ENCODE results near the gene TNFRSF14. TPM values are rescaled to one million over a fixed set of nuclear protein-coding genes. Genes with fewer than 3 reads are reported as not detected.

Gene TNFRSF14
- total and polyA plus RNA-seq, 2 of the 13 experiments (the other 11 are each of a cell fraction or from before 2014, with no cell fraction given), result 11.9 to 49.9 TPM

DNA sequence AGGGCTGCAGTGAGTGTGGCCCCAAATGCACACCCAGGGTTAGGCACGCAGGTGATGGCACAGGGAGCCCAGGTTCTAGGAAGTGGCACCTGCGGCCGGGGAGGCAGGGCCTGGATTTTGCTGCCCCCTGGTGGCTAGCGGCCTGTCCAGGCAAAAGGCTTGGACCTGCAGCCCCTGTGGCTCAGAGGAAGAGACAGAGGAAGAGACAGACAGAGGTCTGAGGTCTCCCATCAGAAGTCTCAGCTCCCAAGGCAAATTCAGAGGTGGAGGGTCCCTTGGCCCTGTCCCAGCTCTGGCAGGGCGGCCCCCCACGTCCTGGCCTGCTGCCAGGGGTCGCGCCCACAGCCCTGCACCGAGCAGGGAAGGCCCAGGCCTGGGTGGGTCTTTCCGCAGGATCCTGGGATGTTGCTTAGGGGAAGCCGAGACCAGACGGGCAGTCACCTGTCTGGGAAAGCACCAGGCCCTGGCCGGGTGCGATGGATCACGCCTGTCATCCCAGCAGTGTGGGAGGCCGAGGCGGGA, 8.0 kb upstream of the TNFRSF14 start (continued):
- TF ChIP-seq HNRNPK (IDR thresholded peaks at IDR 0.05; ENCODE audit: low read depth, low read length, poor library complexity, severe bottlenecking) (no peak), ZNF484 (CRISPR knock-in tag; IDR thresholded peaks at IDR 0.05; ENCODE audit: borderline replicate concordance, low read depth) (no peak), ESRRA (CRISPR knock-in tag; IDR thresholded peaks at IDR 0.05; ENCODE audit: low read depth) (peak; percentile 55; the same call in 1 of the 2 replicates), TBP (CRISPR knock-in tag; IDR thresholded peaks at IDR 0.05) (no peak), TAF15 (IDR thresholded peaks at IDR 0.05; ENCODE audit: low read depth, low read length, poor library complexity, severe bottlenecking) (no peak), ZFP36L2 (CRISPR knock-in tag; IDR thresholded peaks at IDR 0.05) (no peak), ZNF572 (CRISPR knock-in tag; IDR thresholded peaks at IDR 0.05) (0 out of 2 replicates have a peak, but pooled peaks have one; percentile 57), ZNF781 (CRISPR knock-in tag; IDR thresholded peaks at IDR 0.05; ENCODE audit: borderline replicate concordance, not compliant biosample characterization) (no peak), ZNF292 (CRISPR knock-in tag; IDR thresholded peaks at IDR 0.05; ENCODE audit: borderline replicate concordance, low read depth) (no peak; the same call in 1 of the 2 replicates), ZNF614 (CRISPR knock-in tag; IDR thresholded peaks at IDR 0.05; ENCODE audit: borderline replicate concordance) (no peak), TARDBP (CRISPR knock-in tag; IDR thresholded peaks at IDR 0.05) (peak; percentile 42; the same call in 1 of the 2 replicates), KAT8 (CRISPR knock-in tag; IDR thresholded peaks at IDR 0.05) (0 out of 2 replicates have a peak, but pooled peaks have one; percentile 20), HNRNPUL1 (IDR thresholded peaks at IDR 0.05; ENCODE audit: low read depth, low read length) (no peak), NFKB2 (CRISPR knock-in tag; IDR thresholded peaks at IDR 0.05; ENCODE audit: borderline replicate concordance) (peak; percentile 29; the same call in 1 of the 2 replicates), TCF7L2 (IDR thresholded peaks at IDR 0.05; ENCODE audit: low read depth, low read length) (no peak), NAIF1 (CRISPR knock-in tag; IDR thresholded peaks at IDR 0.05; ENCODE audit: borderline replicate concordance) (no peak), HNF4A (CRISPR knock-in tag; IDR thresholded peaks at IDR 0.05) (no peak), FOSL1 (CRISPR knock-in tag; IDR thresholded peaks at IDR 0.05; ENCODE audit: borderline replicate concordance) (no peak), MXI1 (IDR thresholded peaks at IDR 0.05; ENCODE audit: borderline replicate concordance, low read depth, low read length) (peak; percentile 66; the same call in 1 of the 3 replicates)
- TF ChIP-seq, protein P1, sequence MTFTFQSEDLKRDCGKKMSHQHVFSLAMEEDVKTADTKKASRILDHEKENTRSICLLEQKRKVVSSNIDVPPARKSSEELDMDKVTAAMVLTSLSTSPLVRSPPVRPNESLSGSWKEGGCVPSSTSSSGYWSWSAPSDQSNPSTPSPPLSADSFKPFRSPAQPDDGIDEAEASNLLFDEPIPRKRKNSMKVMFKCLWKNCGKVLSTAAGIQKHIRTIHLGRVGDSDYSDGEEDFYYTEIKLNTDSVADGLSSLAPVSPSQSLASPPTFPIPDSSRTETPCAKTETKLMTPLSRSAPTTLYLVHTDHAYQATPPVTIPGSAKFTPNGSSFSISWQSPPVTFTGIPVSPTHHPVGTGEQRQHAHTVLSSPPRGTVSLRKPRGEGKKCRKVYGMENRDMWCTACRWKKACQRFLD (CRISPR knock-in tag; IDR thresholded peaks at IDR 0.05; ENCODE audit: borderline replicate concordance), result no peak
- TF ChIP-seq, protein P2, sequence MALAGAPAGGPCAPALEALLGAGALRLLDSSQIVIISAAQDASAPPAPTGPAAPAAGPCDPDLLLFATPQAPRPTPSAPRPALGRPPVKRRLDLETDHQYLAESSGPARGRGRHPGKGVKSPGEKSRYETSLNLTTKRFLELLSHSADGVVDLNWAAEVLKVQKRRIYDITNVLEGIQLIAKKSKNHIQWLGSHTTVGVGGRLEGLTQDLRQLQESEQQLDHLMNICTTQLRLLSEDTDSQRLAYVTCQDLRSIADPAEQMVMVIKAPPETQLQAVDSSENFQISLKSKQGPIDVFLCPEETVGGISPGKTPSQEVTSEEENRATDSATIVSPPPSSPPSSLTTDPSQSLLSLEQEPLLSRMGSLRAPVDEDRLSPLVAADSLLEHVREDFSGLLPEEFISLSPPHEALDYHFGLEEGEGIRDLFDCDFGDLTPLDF (CRISPR knock-in tag; IDR thresholded peaks at IDR 0.05), result no peak
- TF ChIP-seq, protein P3, sequence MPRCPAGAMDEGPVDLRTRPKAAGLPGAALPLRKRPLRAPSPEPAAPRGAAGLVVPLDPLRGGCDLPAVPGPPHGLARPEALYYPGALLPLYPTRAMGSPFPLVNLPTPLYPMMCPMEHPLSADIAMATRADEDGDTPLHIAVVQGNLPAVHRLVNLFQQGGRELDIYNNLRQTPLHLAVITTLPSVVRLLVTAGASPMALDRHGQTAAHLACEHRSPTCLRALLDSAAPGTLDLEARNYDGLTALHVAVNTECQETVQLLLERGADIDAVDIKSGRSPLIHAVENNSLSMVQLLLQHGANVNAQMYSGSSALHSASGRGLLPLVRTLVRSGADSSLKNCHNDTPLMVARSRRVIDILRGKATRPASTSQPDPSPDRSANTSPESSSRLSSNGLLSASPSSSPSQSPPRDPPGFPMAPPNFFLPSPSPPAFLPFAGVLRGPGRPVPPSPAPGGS (CRISPR knock-in tag; IDR thresholded peaks at IDR 0.05), result no peak
- TF ChIP-seq, protein P4, sequence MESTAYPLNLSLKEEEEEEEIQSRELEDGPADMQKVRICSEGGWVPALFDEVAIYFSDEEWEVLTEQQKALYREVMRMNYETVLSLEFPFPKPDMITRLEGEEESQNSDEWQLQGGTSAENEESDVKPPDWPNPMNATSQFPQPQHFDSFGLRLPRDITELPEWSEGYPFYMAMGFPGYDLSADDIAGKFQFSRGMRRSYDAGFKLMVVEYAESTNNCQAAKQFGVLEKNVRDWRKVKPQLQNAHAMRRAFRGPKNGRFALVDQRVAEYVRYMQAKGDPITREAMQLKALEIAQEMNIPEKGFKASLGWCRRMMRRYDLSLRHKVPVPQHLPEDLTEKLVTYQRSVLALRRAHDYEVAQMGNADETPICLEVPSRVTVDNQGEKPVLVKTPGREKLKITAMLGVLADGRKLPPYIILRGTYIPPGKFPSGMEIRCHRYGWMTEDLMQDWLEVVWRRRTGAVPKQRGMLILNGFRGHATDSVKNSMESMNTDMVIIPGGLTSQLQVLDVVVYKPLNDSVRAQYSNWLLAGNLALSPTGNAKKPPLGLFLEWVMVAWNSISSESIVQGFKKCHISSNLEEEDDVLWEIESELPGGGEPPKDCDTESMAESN (CRISPR knock-in tag; conservative IDR thresholded peaks at IDR 0.05), result no peak; the same call in 1 of the 2 replicates
- TF ChIP-seq, protein P5, sequence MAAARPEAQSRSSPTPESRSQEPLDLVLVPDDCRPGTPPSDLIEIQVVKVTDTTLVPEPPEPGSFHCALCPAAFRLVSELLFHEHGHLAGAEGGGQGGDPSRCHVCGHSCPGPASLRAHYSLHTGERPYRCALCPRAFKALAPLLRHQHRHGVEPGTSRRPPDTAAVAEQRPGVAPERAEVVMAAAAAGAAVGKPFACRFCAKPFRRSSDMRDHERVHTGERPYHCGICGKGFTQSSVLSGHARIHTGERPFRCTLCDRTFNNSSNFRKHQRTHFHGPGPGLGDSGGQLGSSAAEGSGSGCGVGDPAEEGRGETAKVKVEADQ (CRISPR knock-in tag; IDR thresholded peaks at IDR 0.05; ENCODE audit: borderline replicate concordance), result no peak

All from HepG2 (cell line).